Kidney (tissue), 14 donors: Measurements from ENCODE around the gene VWA3A. TPM values are rescaled to one million over a fixed set of nuclear protein-coding genes. Genes with fewer than 3 reads are reported as not detected.

Source experiments
- DNase-seq, 5 donors: peaks; one replicate each; pipeline ENCODE4 v3.0.0-alpha.2; 2013 to 2020
- FAIRE-seq: peaks from 2 replicates; lab custom pipeline; 2012; peaks lifted over from hg19 to GRCh38; lab: Jason Lieb, UNC
- H3K27ac ChIP-seq, 2 donors: one replicate each; pipeline ENCODE4 v1.7.0; 2013; ENCODE audit warnings: low read depth in 2 of 2, low read length in 2 of 2, inconsistent platforms in 1 of 2
- H3K27me3 ChIP-seq: one replicate; pipeline ENCODE4 v1.7.1; 2013; ENCODE audit warnings: low read length, inconsistent platforms; ENCODE audit not compliant: control insufficient read depth, insufficient read depth
- H3K36me3 ChIP-seq, 3 donors: one replicate each; pipeline versions ENCODE4 v1.7.0 to v1.7.1; 2013; ENCODE audit warnings: low read length in 3 of 3, control low read depth in 1 of 3, inconsistent platforms in 1 of 3; ENCODE audit not compliant: insufficient read depth in 3 of 3, control insufficient read depth in 2 of 3
- H3K4me1 ChIP-seq, 3 donors: one replicate each; pipeline versions ENCODE4 v1.7.0 to v1.7.1; 2013; ENCODE audit warnings: low read length in 3 of 3, inconsistent platforms in 1 of 3, low read depth in 1 of 3; ENCODE audit not compliant: control insufficient read depth in 2 of 3, insufficient read depth in 2 of 3
- H3K4me3 ChIP-seq, 3 donors: one replicate each; pipeline versions ENCODE4 v1.7.0 to v1.8.1; 2013; ENCODE audit warnings: low read length in 3 of 3, control low read depth in 1 of 3, inconsistent platforms in 1 of 3
- H3K9ac ChIP-seq, 3 donors: one replicate each; pipeline versions ENCODE4 v1.7.0 to v1.7.1; 2013; ENCODE audit warnings: low read length in 3 of 3, control low read depth in 1 of 3, inconsistent platforms in 1 of 3
- H3K9me3 ChIP-seq, 3 donors: one replicate each; pipeline versions ENCODE4 v1.7.0 to v1.7.1; 2013; ENCODE audit warnings: low read length in 3 of 3, control low read depth in 1 of 3, inconsistent platforms in 1 of 3; ENCODE audit not compliant: control insufficient read depth in 2 of 3, insufficient read depth in 1 of 3
- intact Hi-C: fragments of 100-400 bp; cut with DNase I; formaldehyde crosslinking; loops from one replicate; pipeline ENCODE4 v1.11.1; 2022
- polyA plus RNA-seq: library from polyadenylated mRNA; stranded (reverse); fragments of 350-450 nt; fragmentation: Illumina TruSeq; extraction: RNeasy Lipid Tissue Mini Kit (QIAGEN cat#74804); gene quantifications from one replicate; pipeline ENCODE4 v1.2.3, GENCODE V29; 2014; ENCODE audit warnings: low read depth, low replicate concordance; ENCODE audit not compliant: insufficient read depth
- total RNA-seq: library from RNA; stranded (reverse); fragmentation: NEBNext Ultra II Directional; extraction: Animal tissue kit (Norgen Biotek cat#: 25700); gene quantifications from one replicate; pipeline ENCODE4 v1.2.1, GENCODE V29; 2021
- TF ChIP-seq, protein P1 (sequence below): IDR thresholded peaks from 3 replicates; pipeline ENCODE4 v1.5.1; 2012; ENCODE audit warnings: mild to moderate bottlenecking, moderate library complexity, borderline replicate concordance; ENCODE audit not compliant: insufficient read depth; ENCODE audit errors: extremely low read depth
- donor health status: control.
- donor health status: control.
- donor health status: control.
- donor health status: control.
- donor health status: control.
- donor health status: DM: yes; HTN: yes; CAD: no.
- donor health status: Normal renal cell carcinoma (clear cell type).

The VWA3A gene
- total and polyA plus RNA-seq, 2 donors from 2014 or later = 0.13 to 0.76 TPM

DNA sequence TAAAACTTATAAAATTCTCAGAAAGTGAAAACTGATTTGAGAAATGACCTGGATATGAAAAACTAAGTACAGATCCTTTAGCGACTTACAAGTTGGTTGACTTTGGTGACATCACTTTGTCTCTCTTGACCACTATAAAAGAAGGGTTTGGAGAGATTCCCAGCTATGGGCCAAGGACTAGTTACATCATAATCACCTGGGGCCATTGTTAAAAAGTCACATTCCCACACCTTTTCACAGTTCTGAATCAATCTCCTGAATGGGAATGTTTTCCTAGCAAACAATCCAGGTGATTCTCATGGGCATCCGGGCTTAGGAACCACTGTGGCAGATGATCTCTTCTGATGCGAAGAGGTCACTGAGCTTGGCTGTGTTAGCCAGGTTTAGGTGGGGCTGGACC, 620 bp upstream of the VWA3A start:
- TF ChIP-seq, protein P1, sequence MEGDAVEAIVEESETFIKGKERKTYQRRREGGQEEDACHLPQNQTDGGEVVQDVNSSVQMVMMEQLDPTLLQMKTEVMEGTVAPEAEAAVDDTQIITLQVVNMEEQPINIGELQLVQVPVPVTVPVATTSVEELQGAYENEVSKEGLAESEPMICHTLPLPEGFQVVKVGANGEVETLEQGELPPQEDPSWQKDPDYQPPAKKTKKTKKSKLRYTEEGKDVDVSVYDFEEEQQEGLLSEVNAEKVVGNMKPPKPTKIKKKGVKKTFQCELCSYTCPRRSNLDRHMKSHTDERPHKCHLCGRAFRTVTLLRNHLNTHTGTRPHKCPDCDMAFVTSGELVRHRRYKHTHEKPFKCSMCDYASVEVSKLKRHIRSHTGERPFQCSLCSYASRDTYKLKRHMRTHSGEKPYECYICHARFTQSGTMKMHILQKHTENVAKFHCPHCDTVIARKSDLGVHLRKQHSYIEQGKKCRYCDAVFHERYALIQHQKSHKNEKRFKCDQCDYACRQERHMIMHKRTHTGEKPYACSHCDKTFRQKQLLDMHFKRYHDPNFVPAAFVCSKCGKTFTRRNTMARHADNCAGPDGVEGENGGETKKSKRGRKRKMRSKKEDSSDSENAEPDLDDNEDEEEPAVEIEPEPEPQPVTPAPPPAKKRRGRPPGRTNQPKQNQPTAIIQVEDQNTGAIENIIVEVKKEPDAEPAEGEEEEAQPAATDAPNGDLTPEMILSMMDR = no peak
- H3K27me3 ChIP-seq = no peaks in the 10 kb centered on the region
- no peaks in the 10 kb centered on the region for H3K9me3 ChIP-seq

DNA sequence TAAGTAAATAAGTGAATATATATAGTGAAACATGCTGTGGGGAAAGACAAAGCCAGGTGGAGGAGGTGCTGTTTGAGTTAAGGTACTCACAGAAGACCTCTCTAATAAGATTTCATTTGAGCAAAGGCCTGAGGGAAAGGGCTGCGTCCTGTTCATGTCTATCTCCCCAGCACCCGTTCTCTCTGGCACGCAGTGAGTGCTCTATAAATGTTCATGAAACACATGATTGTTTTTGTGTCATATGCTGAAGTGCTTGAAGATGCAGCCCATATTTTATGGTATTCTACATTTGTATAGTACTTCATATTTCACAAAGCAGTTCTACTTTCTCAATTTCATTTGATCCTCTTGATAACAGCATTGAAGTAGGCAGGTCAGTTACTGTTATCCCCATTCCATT, 990 bp downstream of the VWA3A start:
- Histone ChIP-seq H3K4me3 (no peak overlapping the region), H3K9me3 (no peaks in the 10 kb centered on the region), H3K36me3 (no peaks in the 10 kb centered on the region), H3K4me1 (peaks cover 0 to 2% (median 0%) of the 10 kb centered on the region in 3 donors), H3K27me3 (no peaks in the 10 kb centered on the region), H3K9ac (no peak overlapping the region), H3K27ac (no peak overlapping the region)
- intact Hi-C loops = no loop called here
- TF ChIP-seq, protein P1 = no peak
- FAIRE-seq (no peak), DNase-seq (no peak)

More for the DNA sequence above, 620 bp upstream of the VWA3A start:
- intact Hi-C loops = no loop called here
- Histone ChIP-seq H3K4me3 (no peak overlapping the region), H3K27ac (no peak overlapping the region), H3K36me3 (no peaks in the 10 kb centered on the region), H3K4me1 (peaks cover 0 to 2% (median 0%) of the 10 kb centered on the region in 3 donors), H3K9ac (no peak overlapping the region)
- FAIRE-seq (no peak), DNase-seq (no peak)

DNA sequence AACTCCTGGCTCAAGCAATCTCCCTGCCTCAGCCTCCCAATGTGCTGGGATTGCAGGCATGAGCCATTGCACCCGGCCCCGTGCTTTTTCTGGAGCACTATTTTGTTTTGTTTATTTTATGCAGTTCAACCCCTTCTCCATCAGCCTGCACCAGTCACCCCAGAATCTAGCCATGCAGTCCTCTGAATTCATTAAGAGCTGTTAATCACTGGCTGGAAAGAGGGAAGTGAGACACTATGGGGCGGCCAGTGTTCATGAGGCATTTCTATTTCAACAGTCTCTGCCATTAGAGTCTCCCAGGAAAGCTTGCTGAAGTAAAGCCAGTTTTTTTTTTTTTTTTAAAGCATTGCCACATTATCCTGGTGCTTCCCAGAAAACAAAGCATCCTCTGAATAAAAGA, 1.7 kb downstream of the VWA3A start:
- TF ChIP-seq, protein P1 = no peak
- peak in 2 of 5 donors; percentile 19 to 34 for DNase-seq
- Histone ChIP-seq H3K4me3 (no peak overlapping the region), H3K27me3 (no peaks in the 10 kb centered on the region), H3K27ac (no peak overlapping the region), H3K4me1 (peaks cover 0 to 2% (median 0%) of the 10 kb centered on the region in 3 donors), H3K9ac (no peak overlapping the region), H3K36me3 (no peaks in the 10 kb centered on the region), H3K9me3 (no peaks in the 10 kb centered on the region)
- FAIRE-seq = no peak
- intact Hi-C loops = no loop called here
